Measurements from ENCODE around the gene FADS1.

Gene FADS1

DNA sequence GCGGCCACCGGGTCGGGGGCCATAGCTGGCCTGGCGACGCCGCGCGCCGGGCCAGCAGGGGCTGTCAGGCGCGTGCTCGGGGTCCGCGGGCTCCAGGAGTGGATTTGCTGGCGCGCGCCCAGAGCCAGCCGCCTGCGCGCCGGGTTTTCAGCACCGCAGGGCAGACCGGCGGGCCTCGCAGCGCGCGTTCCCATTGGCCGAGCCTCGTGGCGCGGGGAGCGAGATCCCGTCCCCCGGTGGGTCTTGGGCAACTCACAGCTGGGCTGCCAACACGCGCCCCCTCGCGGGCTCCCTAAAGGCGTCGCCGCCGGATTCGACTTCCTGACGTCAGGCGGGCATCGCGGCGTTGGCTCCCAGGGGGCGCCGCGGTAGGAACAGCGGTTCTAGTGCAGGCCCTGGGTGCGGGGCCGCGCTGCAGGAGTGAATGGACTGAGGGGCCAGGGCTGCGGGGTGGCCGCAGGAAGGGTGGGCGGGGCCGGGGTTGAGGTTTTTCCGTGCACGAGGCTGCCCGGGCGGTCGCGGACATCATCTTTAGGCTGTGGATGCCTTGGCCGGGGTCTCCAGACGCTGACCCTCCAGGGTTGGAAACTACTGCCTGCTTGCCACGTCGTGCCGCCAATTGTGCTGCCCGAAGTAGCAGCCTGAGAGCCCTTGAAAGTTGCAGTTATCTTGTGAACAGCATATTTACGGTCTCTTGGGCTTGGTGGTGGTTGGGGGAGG is at the start of gene FADS1:
Gene FADS1, minus strand, starts transcription at position 268 of the 720 bp plus-strand sequence. Its CDS starts 74 bp downstream, at position 194.
- peak; percentile 84 for DNase-seq (ENCODE audit: low read depth)

DNA sequence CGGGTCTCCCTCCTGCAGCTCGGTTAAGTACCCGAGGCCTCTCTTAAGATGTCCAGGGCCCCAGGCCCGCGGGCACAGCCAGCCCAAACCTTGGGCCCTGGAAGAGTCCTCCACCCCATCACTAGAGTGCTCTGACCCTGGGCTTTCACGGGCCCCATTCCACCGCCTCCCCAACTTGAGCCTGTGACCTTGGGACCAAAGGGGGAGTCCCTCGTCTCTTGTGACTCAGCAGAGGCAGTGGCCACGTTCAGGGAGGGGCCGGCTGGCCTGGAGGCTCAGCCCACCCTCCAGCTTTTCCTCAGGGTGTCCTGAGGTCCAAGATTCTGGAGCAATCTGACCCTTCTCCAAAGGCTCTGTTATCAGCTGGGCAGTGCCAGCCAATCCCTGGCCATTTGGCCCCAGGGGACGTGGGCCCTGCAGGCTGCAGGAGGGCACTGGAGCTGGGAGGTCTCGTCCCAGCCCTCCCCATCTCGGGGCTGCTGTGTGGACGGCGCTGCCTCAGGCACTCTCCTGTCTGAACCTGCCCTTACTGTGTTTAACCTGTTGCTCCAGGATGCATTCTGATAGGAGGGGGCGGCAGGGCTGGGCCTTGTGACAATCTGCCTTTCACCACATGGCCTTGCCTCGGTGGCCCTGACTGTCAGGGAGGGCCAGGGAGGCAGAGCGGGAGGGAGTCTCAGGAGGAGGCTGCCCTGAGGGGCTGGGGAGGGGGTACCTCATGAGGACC is 49.6 kb upstream of the FADS1 start:
- DNase-seq (ENCODE audit: low read depth): no peak

DNA sequence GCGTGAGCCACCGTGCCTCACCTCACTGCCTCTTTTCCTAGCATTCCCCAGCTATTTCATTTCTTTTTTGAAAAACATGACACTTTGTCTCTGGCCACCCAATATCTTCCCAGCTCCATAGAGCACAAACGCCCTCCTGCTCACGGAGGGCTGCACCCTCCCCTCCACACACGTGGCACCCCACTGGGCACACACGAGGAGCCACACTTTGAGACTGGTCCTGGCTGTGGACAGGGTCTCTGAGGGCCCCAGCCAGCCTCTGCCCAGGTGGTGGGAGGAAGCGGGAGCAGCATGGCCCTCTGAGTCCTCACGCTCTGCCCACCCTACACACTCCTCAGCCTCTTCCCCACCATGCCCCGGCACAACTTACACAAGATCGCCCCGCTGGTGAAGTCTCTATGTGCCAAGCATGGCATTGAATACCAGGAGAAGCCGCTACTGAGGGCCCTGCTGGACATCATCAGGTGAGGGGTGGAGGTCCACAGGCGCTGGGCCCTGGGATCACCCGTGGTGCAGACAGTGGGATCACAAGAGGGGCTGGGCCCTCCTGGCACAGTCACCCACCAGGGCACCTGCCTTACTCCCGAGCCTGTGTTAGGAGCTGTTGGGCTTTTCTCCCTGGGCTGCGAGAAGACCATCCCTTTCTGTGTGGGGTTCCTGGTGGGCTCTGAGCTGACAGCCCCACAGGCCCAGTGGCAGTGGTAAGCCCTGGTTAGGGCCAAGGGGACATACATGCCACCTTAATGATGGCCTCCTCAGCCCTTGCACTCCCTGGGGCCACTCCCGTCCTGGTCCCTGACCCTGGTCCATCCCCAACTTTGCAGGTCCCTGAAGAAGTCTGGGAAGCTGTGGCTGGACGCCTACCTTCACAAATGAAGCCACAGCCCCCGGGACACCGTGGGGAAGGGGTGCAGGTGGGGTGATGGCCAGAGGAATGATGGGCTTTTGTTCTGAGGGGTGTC is 48.3 kb upstream of the FADS1 start:
- DNase-seq (ENCODE audit: low read depth): no peak

DNA sequence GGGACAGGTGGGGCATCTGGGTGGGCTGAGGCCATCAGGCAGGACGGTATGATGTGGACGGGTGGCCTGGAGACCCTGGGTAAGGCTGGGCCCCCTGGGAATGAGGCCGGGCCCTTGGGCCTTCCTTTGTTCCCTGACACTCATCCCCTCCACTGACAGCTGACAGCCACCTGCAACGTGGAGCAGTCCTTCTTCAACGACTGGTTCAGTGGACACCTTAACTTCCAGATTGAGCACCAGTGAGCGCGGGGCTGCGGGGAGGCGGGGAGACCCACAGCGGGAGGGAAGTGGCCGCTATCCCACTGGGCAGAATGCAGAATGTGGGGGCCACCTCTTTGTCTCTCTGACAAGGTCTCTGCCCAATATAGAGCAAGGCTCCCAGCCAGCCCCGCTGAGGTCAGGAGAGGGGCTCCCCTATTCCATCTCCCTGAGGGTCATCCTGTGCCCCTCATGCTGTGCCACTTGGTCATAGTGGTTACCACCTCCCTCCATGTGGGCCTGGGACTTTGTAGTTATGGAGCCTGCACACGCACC is 46.8 kb upstream of the FADS1 start:
- DNase-seq (ENCODE audit: low read depth): no peak

DNA sequence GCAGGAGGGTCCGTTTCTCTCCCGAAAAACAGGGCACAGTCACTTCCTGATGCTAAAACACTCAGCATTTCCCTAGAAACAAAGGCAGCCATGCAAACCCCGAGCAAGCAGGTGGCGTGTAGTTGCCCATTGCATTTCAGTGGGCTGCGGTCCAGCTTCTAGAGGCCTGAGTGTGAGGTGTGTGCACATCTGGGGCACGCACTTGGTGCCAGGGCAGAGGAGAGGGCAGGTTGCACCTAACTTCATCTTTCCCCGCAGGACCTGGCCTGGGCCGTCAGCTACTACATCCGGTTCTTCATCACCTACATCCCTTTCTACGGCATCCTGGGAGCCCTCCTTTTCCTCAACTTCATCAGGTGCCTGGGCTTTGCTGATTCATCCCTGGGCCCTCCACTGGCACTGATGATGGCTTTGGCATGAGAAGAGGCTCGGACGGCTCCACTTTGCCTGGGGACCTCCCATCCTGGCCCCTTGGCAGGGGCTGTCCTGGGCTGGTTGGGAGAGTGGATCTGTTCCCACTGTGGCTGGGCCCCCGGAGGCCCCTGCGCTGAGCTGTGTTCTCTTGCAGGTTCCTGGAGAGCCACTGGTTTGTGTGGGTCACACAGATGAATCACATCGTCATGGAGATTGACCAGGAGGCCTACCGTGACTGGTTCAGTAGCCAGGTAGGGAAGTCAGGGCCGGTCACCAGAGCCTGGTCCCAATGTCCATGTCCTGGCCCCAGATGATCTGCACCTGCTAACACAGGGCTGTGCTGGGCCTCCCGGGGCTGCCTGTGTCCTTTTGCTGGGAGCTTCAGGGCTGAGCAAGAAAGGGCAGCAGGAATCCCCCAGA is 46.1 kb upstream of the FADS1 start:
- DNase-seq (ENCODE audit: low read depth): no peak

DNA sequence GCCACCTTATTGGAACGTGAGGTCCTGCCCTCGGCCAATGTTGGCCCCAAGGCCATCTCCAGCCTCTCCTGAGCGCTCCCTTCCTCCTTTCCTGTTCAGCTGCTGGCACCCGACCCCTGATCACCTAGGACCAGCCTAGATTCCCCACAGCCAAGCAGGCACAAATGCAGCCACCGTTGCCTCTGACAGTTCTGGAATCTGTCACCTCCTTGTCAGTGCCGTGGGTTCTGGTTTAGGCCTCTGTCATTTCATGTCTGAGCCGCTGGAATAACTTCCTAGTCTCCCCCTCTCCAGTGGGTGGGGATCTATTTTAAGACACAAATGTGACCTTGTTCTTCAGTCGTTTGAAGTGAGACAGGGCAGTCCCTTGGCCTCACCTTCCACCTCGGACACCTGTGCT is 44.8 kb upstream of the FADS1 start:
- DNase-seq (ENCODE audit: low read depth): no peak

DNA sequence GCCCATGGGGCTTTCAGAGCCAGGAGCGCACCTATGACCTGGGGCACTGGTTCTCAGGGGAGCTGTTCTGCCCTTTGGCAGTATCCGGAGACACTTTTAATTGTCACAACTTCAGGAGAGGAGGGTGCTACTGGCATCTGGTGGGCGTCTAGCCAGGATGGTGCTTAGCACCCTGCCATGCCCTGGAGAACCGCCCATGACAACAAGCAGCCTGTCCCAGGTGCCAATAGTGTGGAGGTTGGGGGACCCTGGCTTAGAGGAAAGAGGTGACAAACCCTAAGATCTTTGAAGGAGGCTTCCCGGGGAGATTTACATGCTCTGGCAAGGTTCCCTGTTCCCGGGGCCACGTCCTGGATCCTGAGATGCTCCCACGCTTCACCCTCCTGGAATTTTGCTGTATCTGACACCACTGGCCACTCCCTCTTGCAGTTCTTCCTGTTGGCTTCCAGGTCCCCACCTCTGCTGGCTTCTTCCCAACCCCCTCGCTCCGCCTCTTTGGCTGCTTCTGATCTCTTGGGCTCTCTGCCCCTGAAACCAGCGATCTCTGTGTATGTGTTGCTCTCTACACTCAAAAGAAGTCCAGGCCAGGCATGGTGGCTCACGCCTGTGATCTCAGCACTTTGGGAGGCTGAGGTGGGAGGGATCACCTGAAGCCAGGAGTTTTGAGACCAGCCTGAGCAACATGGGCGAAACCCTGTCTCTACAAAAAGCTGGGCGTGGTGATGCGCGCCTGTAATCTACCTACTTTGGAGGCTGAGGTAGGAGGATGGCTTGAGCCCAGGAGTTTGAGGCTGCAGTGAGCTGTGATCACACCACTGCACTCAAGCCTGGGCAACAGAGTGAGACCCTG is 43.5 kb upstream of the FADS1 start:
- DNase-seq (ENCODE audit: low read depth): no peak

DNA sequence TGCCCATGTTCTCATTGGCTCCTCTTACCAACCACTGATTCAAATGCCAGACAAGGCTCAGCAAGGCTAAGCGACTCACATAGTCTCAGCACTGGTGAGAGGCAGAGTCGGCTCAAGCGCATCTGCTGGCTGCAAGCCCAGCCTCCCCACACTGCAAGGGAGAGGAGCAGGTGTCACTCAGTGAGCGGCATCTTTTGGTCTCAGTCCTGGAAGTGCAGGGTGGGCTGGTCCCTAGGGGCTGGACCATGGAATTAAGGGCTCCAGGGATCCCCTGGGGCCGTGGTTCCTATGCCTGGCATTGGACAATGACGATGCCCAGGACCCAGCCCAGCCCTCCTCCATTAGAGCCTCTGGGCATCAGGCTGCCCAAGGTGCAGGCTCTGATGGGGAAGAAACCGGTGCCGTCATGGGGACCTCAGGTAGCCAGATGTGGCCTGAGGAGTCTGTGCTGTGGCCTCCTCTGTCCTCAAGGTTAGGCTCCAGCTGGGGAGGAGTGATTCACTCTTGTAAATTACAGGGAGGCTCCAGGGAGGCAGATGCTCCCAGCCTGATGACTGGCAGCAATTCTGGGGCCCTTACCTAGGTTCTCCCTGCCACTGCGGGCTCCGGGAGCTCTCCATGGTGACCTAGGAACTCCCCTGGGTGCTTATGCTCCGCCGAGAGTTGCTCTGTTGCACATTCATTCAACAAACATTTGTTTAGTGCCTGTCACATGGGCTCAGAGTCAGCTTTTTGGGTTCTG is 39.3 kb upstream of the FADS1 start:
- no peak for DNase-seq (ENCODE audit: low read depth)

DNA sequence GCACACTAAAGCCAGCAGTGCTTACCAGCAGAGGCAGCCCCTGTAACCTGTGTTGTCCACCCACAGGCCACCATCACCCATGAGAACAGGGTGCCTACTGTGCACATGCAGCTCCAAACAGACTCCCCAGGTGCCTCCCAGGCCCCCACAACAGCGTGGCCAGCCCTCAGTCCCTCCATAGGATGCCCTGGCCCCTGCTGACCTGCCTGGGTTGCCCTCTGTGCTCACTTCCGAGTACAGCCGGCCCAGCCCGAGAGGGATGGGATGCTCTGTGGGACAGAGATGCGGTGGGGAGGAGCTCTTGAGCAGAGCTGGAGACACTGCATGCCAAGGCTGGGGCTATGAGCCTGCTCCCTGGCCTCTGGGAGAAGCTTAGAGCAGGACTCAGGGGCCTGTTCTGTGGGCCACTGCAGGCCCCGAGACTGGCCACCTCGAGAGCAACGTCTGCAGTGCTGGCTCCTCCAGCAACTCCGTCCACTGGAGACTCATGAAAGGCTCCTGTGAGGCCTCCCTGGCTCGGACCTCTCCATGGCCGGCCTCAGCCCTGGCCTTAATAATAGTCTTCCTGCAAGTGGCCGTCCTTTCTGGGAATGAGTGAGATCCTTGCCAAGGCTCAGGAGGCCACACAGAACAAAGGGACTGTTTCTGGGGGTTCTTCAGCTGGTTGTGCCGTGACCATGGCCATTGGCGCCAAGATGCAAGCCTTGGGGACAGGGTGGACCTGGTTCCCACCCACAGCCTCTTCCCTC is 38.3 kb upstream of the FADS1 start:
- no peak for DNase-seq (ENCODE audit: low read depth)

DNA sequence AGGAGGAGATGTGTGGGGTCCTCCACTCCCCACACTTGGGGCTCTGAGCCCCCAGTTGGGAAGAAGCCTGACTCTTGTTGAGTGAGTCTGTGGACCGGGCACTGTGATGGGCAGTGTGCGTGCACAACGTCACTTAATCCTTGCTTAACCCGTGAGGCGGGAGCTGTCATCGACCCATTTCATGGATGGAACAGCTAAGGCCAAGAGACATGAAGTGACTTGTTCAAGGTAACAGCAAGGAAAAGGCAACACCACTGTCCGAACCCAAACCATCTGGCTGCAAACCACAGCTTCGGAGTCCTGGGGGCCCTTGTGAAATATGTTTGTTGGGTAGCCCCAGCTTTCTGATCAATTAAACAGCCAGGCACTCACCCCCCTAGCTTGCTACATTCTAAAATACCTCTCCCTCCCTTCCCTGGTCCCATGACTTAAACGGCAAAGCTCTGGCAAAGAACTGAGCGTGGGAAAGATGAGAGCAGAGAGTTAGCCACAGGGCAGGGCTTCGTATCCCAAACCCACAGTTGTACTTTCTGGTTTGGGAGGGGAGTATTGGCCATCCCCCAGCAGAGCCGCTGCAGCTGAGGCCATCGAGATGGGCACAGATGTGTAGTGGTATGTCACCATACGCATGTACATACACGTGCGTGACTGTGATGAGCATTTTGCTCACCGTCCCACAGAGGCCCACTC is 37.5 kb upstream of the FADS1 start:
- DNase-seq (ENCODE audit: low read depth): no peak

DNA sequence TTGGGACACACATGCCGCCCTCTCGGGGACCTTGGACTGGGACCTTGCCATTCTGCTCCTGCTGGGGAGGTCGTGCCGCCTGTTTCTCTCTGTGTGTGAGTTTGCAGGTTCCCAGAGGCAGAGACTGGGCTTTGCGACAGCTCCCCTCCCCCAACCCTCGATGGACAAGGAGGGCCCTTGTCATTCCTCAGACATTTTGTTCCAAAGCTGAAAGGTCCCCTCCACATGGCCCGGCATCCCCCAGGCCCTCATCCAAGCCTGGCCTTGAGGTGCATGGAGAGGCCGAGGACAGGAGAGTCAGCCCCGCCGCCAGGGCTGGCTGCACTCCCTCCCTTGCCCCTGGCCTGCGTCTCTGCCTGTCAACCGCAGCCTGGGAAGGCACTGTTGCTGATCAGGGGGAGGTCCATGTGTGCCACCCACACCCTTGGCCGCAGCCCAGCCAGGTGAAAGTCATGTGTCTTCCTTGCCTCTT is 36.9 kb upstream of the FADS1 start:
- DNase-seq (ENCODE audit: low read depth): no peak

DNA sequence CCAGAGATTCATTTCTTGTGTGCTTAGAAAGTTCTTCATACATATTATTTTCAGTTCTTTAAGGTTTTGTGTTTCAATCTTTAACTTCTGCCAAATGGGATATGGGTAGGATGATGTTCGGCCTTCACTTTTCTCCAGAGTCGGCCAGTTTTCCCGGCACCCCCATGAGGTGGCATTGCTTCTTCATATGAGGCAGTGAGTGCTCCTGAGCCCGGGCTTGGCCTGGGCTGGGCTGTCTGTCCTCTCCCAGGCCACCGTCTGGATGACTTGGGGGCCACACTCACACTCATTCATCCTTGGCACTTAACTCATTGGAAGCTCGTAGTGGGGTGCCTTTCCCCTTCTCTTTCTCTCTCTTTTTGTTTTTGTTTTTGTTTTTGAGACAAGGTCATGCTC is 35.1 kb upstream of the FADS1 start:
- no peak for DNase-seq (ENCODE audit: low read depth)

DNA sequence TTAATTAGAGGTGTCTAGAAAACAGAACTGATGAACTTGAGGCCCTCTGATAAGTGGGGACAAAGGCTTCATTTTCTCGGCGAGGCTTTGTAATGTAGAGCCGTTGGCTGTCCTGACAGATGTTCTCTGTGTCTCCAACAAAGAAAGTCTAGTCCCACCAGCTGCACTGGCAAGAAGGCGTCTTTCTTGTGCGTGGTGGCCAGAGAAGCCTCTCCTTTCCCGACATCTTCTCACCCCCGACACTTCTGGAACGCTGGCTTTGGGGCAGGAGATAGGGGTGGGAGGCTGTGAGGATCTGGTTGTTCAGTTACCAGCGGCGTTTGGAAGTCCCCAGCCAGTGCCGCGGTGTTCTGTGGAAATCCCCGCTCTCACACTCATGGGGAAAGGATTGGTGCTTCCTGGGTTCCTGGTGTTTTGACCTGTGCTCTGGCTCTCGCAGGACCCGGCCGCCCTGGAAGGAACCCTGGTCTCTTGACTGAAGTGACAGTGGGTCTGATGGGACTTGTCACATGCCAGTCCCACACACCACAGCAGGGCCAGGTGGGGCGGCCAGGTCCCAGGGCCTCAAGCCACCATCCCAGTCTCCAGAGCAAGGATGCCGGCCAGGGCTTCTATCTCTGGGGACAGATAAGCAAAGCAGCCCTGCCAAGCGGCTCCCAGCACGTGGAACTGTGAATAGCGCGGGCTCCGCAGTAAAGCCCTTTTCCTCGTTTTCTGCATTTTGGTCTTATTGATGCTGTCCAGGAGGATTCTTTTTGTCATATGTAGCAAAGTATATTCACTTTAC is 34.5 kb upstream of the FADS1 start:
- DNase-seq (ENCODE audit: low read depth): no peak

DNA sequence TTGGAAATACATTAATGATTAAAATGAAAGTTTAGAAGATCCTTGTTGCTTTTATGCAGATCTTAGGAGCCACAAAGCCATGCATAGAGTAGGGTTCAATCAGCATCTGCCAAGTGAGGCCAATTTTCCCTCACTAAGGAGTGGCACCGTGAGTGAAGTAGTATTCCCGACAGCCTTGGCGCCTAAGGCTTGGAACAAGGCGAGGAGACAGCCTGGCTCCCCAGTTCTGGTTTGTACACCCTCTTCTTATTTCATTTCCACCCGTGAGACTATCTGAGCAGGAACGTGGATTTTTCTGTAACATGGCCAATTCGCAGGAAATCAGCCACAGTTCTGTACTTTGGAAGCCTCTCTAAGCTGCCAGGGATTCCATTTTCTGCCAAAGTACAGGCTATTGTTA is 33.9 kb upstream of the FADS1 start:
- DNase-seq (ENCODE audit: low read depth): no peak

DNA sequence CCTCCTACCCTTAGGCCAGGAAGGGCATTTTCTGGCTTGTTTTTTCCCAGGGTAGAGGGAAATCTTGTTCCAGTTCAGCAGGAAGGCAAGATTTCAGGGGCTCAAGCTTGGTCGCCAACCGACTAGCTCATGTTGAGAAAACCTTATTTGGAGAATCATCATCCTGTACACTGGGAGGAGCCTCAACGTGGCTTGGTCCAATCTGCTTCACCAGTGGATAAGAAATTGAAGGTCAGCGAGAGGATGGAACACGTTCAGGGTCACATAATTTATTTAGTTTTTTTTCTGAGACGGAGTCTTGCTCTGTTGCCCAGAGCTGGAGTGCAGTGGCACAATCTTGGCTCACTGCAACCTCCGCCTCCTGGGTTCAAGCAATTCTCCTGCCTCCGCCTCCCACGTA is 31.8 kb upstream of the FADS1 start:
- DNase-seq (ENCODE audit: low read depth): no peak

DNA sequence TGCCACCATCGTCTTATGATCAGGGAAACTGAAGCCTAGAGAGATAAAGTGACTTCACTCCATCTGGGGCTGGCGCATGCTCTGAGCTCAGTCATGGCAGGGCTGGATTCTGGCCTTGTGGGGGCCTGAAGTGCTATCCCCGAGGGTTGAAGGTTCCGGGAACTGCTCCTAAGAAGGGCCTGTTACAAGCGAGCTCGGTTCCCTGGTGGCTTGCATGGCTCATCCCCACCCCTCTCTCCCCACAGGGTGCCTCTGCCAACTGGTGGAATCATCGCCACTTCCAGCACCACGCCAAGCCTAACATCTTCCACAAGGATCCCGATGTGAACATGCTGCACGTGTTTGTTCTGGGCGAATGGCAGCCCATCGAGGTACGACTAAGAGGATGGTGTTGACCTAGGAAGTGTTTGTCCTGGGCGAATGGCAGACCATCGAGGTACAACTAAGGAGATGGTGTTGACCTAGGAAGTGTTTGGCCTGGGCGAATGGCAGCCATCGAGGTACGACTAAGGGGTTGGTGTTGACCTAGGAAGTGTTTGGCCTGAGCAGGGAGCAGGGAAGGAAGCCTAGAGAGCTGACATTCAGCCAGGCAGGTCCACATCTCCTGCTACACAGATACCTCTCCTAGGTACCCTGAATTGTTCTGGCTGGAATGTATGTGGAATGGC is 31.2 kb upstream of the FADS1 start:
- no peak for DNase-seq (ENCODE audit: low read depth)

Data from activated T-cell treated with anti-CD3 and anti-CD28 coated beads for 48 hours (primary cell).